Fibroblast of mammary gland (primary cell): Measurements from ENCODE around the gene USP9X.

Experiments used
- DNase-seq: peaks from one replicate; pipeline ENCODE4 v3.0.0-alpha.2; 2010; ENCODE audit warnings: low read depth
- H3K4me3 ChIP-seq: 2 replicates; pipeline ENCODE4 v1.5.1; 2011; ENCODE audit warnings: low read depth, mild to moderate bottlenecking, low read length, moderate library complexity; ENCODE audit not compliant: control insufficient read depth
- CTCF ChIP-seq: conservative IDR thresholded peaks from 2 replicates; pipeline ENCODE4 v1.5.1; 2011; ENCODE audit warnings: low read depth, low read length, inconsistent platforms; ENCODE audit not compliant: control insufficient read depth, insufficient read depth

The USP9X gene

GRCh38 chrX:41240509-41240908 lies 155.3 kb downstream of the USP9X start:
- H3K4me3 ChIP-seq, result no peak overlapping the region
- no peak for TF ChIP-seq CTCF
- DNase-seq, result no peak

GRCh38 chrX:41241962-41242361 lies 156.7 kb downstream of the USP9X start:
- no peak for TF ChIP-seq CTCF
- H3K4me3 ChIP-seq, result no peak overlapping the region
- no peak for DNase-seq

GRCh38 chrX:41245641-41246040 lies 160.4 kb downstream of the USP9X start:
- no peak for TF ChIP-seq CTCF
- no peak overlapping the region for H3K4me3 ChIP-seq
- no peak for DNase-seq

- H3K4me3 ChIP-seq, result no peak overlapping the region
- no peak for TF ChIP-seq CTCF
- DNase-seq, result no peak
These were observed 165.6 kb downstream of the USP9X start for GRCh38 chrX:41250867-41251266.

GRCh38 chrX:41257801-41258200 lies 172.6 kb downstream of the USP9X start:
- TF ChIP-seq CTCF, result no peak
- no peak for DNase-seq
- no peak overlapping the region for H3K4me3 ChIP-seq

GRCh38 chrX:41258226-41258625 lies 173.0 kb downstream of the USP9X start:
- DNase-seq, result no peak
- no peak for TF ChIP-seq CTCF
- H3K4me3 ChIP-seq, result no peak overlapping the region

GRCh38 chrX:41258871-41259270 lies 173.6 kb downstream of the USP9X start:
- no peak for TF ChIP-seq CTCF
- no peak overlapping the region for H3K4me3 ChIP-seq
- peak; percentile 23 for DNase-seq
